ENCODE measurements around the gene GAS6. TPM values are rescaled to one million over a fixed set of nuclear protein-coding genes. Genes with fewer than 3 reads are reported as not detected.

Gene GAS6
- total RNA-seq, 1 donor from 2014 or later, result 20.4 TPM

- FAIRE-seq, result no peak
- DNase-seq (ENCODE audit: low spot score in 2 of 2), result no peak
Measured at GRCh38 chr13:113813070-113813748, 50.7 kb downstream of the GAS6 start.

GRCh38 chr13:113812178-113813040 lies 51.5 kb downstream of the GAS6 start:
- DNase-seq (ENCODE audit: low spot score in 2 of 2), result no peak
- FAIRE-seq, result no peak

GRCh38 chr13:113811081-113811928 lies 52.6 kb downstream of the GAS6 start:
- DNase-seq (ENCODE audit: low spot score in 2 of 2), result no peak
- FAIRE-seq, result no peak

GRCh38 chr13:113810640-113811039 lies 53.2 kb downstream of the GAS6 start:
- FAIRE-seq (no peak), DNase-seq (ENCODE audit: low spot score in 2 of 2) (no peak)

GRCh38 chr13:113809934-113810333 lies 53.9 kb downstream of the GAS6 start:
- FAIRE-seq (no peak), DNase-seq (ENCODE audit: low spot score in 2 of 2) (no peak)

GRCh38 chr13:113808058-113808834 lies 55.6 kb downstream of the GAS6 start:
- FAIRE-seq (no peak), DNase-seq (ENCODE audit: low spot score in 2 of 2) (no peak)

GRCh38 chr13:113806526-113806925 lies 57.4 kb downstream of the GAS6 start:
- FAIRE-seq (no peak), DNase-seq (ENCODE audit: low spot score in 2 of 2) (no peak)

GRCh38 chr13:113806104-113806471 lies 57.8 kb downstream of the GAS6 start:
- FAIRE-seq (no peak), DNase-seq (ENCODE audit: low spot score in 2 of 2) (no peak)

GRCh38 chr13:113805431-113806103 lies 58.3 kb downstream of the GAS6 start:
- DNase-seq (ENCODE audit: low spot score in 2 of 2) (no peak), FAIRE-seq (no peak)

GRCh38 chr13:113804703-113805430 lies 59.0 kb downstream of the GAS6 start:
- no peak for DNase-seq (ENCODE audit: low spot score in 2 of 2)
- FAIRE-seq, result no peak

- no peak for FAIRE-seq
Measured at GRCh38 chr13:113804017-113804702, 59.7 kb downstream of the GAS6 start.

GRCh38 chr13:113803409-113804016 lies 60.4 kb downstream of the GAS6 start:
- no peak for DNase-seq (ENCODE audit: low spot score in 2 of 2)
- FAIRE-seq, result no peak

More at GRCh38 chr13:113804017-113804702, 59.7 kb downstream of the GAS6 start:
- DNase-seq (ENCODE audit: low spot score in 2 of 2), result no peak

GRCh38 chr13:113802761-113803160 lies 61.1 kb downstream of the GAS6 start:
- no peak for FAIRE-seq
- DNase-seq (ENCODE audit: low spot score in 2 of 2), result no peak

- DNase-seq (ENCODE audit: low spot score in 2 of 2) (no peak), FAIRE-seq (no peak)
Measured at GRCh38 chr13:113802090-113802531, 61.8 kb downstream of the GAS6 start.

- FAIRE-seq (no peak), DNase-seq (ENCODE audit: low spot score in 2 of 2) (no peak)
Measured at GRCh38 chr13:113801289-113801961, 62.5 kb downstream of the GAS6 start.

GRCh38 chr13:113800576-113800926 lies 63.3 kb downstream of the GAS6 start:
- FAIRE-seq (no peak), DNase-seq (ENCODE audit: low spot score in 2 of 2) (no peak)

- DNase-seq (ENCODE audit: low spot score in 2 of 2), result no peak
- no peak for FAIRE-seq
Measured at GRCh38 chr13:113798200-113798811, 65.6 kb downstream of the GAS6 start.
